Measurements from ENCODE around the gene KIAA0586.
"Not testable (repeated sequence)": the region's sequence is repeated elsewhere in the genome, so short reads cannot be mapped to it uniquely, and the experiment has no call there.

Gene KIAA0586

DNA sequence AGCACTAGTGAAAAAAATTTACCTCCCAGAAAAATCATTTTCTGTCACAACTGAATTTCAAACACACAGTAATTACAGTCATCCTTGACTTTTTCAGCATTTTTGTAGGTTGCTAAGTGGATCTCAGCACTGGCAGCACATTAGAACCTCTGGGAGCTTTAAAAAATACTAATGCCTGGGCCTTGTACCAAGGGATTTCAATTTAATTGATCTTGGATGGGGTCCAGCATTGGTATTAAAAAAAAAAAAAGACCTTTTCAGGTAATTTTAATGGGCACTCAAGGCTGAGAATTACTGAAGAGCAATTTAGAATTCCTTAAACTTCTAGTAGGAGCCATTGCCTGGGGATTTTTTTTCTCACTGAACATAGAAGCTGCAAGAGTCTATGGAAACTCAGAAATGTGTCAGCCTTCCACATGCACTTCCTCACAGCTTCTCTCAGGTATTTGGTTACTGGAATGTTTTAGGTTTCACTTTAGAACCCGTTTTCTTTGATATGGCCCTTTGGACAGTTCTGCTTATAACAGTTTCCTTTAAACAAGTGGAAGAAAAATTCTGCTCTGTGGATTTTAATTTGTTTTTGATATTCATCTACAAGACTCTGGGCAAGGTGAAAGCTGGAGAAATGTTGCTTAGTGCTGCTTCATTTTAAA lies 121.7 kb downstream of the KIAA0586 start:
- DNase-seq (ENCODE audit: low spot score) = no peak

DNA sequence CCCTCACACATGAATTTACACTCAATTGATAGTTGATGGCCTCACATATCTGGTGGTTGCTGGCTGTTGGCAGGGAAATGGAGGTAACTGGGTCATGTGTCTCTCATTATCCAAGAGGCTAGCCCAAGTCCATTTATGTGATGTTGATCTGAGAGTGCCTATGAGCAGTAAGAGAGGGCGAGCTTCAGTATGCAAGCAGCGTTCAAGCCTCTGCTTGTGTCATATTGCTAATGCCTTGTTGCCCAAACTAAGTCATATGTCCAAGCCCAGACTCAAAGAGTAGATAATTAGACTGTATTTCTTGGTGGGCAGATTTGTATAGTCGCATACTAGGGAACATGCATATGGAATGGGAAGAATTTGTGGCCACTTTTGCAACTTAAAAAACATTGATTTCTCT lies 126.4 kb downstream of the KIAA0586 start:
- DNase-seq (ENCODE audit: low spot score) = no peak

DNA sequence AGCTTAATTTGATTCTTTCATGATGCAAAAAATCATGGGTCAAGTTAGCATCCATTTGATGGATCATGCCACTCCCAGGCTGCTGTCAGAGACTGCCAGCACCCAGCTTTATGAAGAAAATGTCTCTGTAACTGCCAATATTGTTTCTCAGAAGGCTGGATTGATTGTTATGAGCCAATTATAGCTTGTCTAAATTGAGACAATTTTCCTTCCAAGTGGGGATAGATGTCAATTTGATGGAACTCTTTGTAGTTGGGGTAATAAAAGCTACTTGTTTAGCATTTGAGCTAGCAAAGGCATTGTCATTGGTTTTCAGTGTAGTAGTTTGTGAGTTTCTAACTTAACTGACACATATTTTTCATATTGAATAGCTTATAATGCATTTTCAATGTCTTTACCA lies 128.1 kb downstream of the KIAA0586 start:
- DNase-seq (ENCODE audit: low spot score) = no peak

DNA sequence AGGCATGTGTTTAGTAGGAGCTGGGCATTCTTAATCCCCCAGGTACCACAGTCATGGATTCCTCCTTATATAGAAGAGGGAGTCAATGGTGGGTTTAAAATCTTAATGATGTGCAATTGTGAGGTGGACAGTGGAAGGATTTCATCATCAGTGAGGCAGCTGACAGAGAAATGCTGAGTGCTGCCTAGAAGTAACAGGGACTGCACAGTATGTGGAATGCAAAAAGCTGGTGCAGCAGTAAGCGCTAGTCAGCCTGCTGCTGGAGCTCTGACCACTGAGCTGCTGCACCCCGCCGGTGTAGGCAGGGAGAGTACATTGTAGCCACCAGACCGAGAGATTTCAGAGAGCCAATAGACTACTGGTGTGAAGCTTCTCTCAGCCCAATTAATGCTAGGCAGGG lies 129.7 kb downstream of the KIAA0586 start:
- no peak for DNase-seq (ENCODE audit: low spot score)

DNA sequence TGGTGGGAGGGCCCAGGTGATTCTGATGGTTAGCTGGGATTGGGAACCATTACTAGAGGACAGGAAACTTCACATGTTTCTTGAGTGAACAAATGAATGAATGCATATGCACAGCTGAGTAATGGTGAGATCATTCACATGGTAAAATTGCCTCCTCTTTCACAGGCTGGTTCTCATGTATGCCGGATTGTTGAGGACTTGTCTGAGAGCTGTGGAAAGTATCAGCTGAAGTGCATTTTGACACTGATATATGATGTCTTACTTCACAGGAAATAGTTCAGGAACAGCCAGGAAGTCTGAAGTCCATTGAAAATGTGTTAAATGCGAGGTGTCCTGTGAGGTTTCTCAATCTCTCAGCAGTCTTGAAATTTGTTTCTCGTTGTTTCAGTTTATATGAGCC lies 132.7 kb downstream of the KIAA0586 start:
- no peak for DNase-seq (ENCODE audit: low spot score)

DNA sequence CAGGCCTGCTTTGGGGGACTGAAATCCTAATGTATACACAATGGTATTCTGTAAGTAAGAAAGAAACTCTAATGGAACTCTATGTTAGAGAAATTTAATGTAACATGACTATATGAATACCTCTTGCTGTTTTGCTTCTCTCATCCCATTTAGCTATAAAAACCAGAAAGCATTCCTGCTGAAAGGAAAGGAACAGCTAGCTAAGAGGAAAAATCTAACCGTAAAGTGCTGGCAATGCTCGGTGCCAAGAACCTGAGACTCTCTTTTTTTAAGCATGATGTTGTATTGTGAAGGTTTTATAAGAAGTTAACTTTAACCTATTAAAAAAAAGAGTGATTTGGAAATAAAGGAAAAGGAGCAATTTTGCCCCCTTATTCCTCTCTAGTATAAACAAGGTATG lies 134.6 kb downstream of the KIAA0586 start:
- DNase-seq (ENCODE audit: low spot score) = no peak

DNA sequence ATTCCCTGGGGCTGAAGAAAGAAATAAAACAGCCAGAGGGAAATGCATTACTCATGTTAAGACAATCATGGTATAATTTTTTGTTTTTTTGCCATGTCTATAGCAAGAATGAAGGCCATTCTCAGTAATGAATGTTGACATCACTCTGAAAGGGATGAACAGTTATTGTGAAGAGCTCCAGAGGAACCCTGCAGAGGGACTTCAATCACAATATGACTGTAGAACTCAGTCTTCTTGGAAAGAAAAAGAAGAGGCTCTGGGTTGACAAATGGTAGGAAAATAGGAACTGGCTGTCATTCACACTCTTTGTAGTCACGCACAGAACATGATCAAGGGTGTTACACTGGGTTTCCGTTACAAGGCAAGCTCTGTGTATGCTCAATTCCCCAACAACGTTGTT lies 136.5 kb downstream of the KIAA0586 start:
- no peak for DNase-seq (ENCODE audit: low spot score)

DNA sequence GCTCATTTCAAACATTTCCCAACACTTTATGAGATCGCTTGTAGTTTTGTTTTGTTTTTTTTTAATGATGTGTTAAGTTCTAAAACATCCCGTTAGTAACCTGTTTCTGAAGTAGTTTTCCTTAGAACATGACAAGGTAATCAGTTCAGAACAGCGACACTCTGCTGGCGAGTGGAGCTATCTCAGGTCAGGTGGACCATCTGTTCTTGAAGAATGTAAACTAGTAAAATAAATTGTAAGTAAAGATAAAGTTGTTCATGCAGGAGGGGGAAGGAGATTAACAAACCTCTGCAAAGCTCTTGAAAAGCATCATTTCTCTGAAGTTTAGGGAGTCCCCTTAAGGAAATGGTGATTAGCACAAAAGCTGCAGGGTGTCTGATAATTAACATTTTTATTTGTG lies 138.3 kb downstream of the KIAA0586 start:
- DNase-seq (ENCODE audit: low spot score) = no peak

DNA sequence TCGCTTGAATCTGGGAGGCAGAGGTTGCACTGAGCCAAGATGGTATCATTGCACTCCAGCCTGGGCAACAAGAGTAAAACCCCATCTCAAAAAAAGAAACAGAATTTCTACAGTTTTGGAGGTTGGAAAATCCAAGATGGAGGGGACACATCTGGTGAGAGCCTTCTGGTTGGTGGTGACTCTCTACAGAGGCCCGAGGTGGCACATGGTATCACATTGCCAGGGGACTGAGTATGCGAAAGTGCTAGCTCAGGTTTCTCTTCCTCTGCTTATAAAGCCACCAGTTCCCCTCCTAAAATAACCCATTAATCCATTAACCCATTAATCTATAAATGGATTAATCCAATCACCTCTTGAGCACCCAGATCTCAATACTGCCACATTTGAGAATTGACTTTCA lies 139.5 kb downstream of the KIAA0586 start:
- no peak for DNase-seq (ENCODE audit: low spot score)

DNA sequence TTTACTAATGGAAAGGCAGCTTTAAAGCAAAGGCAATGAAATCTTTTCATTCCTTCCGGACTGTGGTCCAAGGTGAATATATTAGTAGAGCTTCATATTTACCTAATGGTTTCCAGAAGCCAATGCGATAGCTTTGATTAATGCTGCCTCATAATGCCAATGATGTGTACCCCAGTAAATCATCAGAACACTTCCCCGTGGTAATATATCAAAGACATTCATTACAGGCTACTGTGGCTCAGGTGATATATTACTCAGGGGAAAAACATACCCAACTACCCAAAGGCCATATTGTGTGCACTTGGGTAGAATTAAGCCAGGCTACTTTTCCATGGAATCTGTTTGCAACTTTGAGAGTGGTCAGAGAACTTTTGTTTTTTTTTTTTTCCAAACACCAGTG lies 140.8 kb downstream of the KIAA0586 start:
- DNase-seq (ENCODE audit: low spot score) = no peak

DNA sequence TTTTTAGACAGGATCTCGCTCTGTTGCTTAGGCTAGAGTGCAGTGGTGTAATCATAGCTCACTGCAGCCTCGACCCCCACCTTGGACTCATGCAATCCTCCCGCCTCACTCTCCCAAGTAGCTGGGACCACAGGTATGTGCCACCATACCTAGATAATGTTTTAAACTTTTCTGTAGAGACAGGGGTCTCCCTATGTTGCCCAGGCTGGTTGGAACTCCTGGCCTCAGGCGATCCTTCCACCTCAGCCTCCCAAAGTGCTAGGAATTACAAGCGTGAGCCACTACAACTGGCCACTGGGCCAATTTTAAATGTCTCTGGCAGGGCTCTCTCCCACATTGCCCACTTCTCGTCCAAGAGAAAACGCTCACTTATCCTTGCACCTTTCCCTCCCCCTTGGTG lies 143.7 kb downstream of the KIAA0586 start:
- DNase-seq (ENCODE audit: low spot score) = no peak

DNA sequence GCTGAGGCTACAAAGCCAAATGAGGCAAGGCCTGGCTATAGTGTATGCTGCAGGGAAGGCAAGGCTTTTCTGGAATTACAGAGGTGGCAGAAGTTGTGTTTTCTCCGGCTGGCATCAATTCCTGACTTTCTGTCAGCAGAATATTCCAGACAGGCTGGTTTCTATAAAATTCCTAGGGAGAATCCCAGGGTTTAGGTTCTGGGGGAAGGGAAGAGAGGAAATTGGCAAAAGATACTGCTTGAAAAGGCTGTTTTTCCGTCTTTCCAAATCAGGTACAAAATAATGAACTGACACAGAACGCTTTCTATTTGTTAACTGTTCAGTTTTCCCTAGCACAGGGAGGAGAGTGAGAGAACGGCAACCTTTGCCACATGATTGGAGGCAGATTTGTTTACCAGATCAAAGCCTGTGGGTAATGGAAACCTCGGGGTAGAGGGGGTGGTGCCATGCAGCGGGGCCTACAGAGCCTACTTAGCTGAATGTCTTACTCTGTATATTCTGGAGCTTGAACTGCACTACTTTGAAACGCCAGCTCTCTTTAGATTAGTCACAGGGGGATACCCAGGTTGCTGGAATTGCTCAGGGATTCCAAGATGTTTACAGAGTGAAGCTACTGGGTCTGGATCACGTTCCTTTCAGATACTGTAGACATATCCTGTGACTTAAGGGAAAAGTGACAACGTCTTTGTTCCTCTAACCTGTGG lies 144.4 kb downstream of the KIAA0586 start:
- no peak for DNase-seq (ENCODE audit: low spot score)

DNA sequence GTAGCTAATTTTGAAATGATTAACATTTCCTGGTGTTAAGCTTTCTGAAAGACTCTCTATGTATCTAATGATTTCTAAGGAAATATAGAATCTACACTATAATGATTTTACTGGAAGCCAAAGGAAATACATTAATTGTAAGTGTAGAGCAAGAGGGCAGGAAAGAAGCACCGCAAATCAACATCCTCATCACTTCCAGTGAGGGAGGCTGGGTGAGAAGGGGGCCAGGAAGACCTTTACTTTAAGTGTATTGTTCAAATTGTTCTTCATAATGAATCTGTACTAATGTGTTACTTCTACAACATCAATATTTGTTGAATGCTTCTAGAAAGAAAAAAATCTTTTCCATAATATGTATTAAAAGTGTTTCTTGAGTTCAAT lies 144.9 kb downstream of the KIAA0586 start:
- DNase-seq (ENCODE audit: low spot score) = no peak

DNA sequence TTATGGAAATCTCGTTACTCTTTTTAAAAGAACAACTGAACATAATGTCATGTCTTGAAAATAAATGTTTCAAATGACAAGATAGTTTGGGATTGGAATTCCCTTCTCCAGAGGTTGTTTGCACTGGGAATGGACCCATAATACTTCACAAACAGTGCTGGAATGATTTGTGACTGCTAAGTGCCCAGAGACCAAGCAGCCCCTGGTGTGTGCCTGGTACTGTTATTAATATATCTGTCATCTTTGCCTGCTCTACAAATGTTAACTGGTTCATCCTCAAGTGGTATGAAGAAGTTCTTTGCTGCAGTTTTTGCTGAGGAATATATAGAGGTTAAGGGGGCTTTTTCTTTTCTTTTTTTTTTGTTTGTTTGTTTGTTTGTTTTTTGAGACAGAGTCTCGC lies 145.3 kb downstream of the KIAA0586 start:
- DNase-seq (ENCODE audit: low spot score) = no peak

DNA sequence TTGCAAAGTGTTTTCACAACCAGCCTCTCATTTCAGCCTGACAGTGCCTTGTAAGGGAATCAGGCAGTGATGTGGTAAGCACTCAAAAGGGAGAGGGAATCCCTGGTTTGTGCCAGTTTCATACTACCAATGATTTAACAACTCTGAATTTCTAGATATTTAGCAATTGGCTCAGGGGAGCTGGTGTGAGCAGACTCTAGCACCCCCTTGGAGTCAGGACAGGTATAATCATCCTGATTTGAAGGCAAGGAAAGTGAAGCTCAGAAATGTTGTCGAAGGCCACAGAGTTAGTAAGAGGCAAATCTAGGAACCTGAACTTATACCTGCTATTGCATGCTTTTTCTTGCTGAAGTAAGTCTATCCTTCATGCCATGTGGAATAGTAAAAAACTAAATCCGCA lies 147.1 kb downstream of the KIAA0586 start:
- DNase-seq (ENCODE audit: low spot score) = no peak

DNA sequence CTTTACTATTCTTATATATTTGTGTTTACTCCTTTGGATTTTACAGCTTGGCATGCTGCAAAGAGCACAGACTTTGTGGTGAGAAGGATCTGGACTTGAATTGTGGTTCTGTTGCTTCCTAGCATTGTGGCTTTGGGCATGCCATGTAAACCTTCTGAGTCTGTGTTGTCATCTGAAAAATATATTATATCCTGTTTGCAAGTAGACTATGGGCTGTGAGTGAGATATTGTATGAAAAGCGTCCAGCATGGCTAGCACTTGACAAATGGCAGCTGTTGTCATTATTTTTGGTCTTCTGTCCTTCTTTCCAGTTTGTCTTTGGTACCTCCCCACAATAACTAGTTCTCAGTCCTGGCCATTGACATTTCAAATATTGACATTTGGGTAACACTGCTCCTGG lies 148.4 kb downstream of the KIAA0586 start:
- DNase-seq (ENCODE audit: low spot score) = no peak

DNA sequence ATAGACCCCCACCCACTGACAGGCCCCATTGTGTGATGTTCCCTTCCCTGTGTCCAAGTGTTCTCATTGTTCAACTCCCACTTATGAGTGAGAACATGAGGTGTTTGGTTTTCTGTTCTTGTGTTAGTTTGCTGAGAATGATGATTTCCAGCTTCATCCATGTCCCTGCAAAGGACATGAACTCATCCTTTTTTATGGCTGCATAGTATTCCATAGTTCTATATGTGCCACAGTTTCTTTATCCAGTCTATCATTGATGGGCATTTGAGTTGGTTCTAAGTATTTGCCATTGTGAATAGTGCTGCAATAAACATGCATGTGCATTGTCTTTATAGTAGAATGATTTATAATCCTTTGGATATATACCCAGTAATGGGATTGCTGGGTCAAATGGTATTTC lies 152.5 kb downstream of the KIAA0586 start:
- DNase-seq (ENCODE audit: low spot score) = not testable (repeated sequence)

DNA sequence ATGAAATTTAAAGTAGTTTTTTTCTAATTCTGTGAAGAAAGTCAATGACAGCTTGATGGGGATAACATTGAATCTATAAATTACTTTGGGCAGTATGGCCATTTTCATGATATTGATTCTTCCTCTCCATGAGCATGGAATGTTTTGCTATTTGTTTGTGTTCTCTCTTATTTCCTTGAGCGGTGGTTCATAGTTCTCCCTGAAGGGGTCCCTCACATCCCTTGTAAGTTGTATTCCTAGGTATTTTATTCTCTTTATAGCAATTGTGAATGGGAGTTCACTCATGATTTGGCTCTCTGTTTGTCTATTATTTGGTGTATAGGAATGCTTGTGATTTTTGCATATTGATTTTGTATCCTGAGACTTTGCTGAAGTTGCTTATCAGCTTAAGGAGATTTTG lies 153.9 kb downstream of the KIAA0586 start:
- not testable (repeated sequence) for DNase-seq (ENCODE audit: low spot score)

DNA sequence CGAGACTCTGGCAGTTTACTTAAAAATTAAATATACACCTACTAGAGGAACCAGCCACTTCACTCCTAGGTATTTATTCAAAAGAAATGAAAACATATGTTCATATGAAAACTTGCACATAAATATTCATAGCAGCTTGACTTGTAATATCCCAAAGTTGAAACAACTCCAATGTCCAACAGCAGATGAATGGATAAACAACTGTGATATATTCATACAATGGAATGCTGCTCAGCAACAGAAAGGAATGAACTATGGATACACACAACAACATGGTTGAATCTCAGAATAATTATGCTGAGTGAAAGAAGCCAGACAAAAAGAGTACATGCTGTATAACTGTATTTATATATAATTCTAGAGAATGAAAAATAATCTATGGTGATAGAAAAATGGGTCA lies 156.9 kb downstream of the KIAA0586 start:
- no peak for DNase-seq (ENCODE audit: low spot score)

DNA sequence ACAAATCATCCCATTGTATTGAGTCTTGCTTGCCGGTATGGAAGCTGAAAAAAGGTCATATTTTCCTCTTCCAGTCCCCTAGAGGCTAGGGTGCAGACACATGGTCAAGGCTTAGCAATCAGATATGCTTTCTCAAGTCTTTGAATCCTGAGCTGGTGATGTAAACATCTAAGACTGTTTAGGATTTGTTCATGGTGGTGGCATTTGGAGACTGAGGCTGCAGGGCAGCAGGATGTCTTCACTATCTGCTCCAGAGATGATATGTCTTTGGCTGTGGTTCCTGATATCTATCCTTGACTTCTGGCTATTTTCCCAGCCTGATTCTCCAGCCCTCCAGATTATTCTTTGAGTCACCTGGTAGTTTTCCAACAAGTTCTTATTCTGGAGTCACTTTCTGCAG lies 159.8 kb downstream of the KIAA0586 start:
- no peak for DNase-seq (ENCODE audit: low spot score)

DNA sequence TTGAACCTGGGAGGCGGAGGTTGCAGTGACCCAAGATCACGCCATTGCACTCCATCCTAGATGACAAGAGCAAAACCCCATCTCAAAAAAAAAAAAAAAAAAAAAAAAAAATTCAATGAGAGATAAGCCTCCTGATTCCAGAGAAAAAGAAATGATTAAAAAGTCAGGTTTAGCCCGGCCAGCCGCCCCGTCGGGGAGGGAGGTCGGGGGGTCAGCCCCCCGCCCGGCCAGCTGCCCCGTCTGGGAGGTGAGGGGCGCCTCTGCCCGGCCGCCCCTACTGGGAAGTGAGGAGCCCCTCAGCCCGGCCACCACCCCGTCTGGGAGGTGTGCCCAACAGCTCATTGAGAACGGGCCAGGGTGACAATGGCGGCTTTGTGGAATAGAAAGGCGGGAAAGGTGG lies 160.8 kb downstream of the KIAA0586 start:
- not testable (repeated sequence) for DNase-seq (ENCODE audit: low spot score)

DNA sequence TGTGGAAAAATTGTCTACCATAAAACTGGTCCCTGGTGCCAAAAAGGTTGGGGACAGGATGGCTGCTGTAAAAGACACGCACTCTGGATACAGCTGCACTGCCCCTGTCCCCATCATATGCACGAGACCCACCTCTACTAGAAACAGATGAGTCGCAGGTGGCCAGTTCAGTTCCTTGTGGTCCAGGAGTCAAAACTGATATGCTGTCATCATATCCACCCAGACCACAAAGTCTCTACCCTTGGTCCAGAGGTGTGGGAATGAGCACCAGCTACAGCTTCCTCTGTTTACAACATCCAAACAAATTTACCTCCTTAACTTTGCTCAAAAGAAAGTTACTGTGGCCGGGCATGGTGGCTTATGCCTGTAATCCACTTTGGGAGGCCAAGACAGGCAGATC lies 166.5 kb downstream of the KIAA0586 start:
- DNase-seq (ENCODE audit: low spot score) = no peak

DNA sequence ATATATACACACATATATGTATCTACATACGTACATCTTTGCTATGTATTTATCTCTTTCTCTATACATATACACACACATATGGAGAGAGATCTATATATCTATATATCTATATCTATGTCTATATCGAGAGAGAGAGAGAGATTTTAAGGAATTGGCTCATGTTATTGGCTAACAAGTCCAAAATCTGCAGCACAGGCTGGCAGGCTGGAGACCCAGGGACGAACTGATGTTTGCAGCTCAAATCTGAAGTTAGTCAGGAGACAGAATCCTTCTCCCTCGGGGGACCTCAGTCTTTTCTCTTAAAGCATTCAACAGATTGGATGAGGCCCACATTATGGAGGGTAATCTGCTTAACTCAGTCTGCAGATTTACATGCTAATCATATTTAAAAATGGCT lies 169.5 kb downstream of the KIAA0586 start:
- DNase-seq (ENCODE audit: low spot score) = no peak
